Loucy (cell line): ENCODE data around the gene ZCCHC2.

Source experiments
- EZH2phosphoT487 ChIP-seq: fragments of 200-600 bp; IDR thresholded peaks from 2 replicates; pipeline ENCODE4 v1.6.1; 2018; ENCODE audit warnings: antibody characterized with exemption, mild to moderate bottlenecking, moderate library complexity, borderline replicate concordance
- TF ChIP-seq, protein P1 (sequence below): fragments of 200-600 bp; sonication (generic); conservative IDR thresholded peaks from 2 replicates; pipeline ENCODE4 v1.5.1; 2014; ENCODE audit warnings: mild to moderate bottlenecking, antibody characterized with exemption, low read length

- TF ChIP-seq, protein P1, sequence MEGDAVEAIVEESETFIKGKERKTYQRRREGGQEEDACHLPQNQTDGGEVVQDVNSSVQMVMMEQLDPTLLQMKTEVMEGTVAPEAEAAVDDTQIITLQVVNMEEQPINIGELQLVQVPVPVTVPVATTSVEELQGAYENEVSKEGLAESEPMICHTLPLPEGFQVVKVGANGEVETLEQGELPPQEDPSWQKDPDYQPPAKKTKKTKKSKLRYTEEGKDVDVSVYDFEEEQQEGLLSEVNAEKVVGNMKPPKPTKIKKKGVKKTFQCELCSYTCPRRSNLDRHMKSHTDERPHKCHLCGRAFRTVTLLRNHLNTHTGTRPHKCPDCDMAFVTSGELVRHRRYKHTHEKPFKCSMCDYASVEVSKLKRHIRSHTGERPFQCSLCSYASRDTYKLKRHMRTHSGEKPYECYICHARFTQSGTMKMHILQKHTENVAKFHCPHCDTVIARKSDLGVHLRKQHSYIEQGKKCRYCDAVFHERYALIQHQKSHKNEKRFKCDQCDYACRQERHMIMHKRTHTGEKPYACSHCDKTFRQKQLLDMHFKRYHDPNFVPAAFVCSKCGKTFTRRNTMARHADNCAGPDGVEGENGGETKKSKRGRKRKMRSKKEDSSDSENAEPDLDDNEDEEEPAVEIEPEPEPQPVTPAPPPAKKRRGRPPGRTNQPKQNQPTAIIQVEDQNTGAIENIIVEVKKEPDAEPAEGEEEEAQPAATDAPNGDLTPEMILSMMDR: no peak
- TF ChIP-seq EZH2phosphoT487: no peak
Measured at GRCh38 chr18:62612776-62613175, 90.0 kb downstream of the ZCCHC2 start.
